ENCODE data around the gene SMARCA2.

SMARCA2 gene

DNA sequence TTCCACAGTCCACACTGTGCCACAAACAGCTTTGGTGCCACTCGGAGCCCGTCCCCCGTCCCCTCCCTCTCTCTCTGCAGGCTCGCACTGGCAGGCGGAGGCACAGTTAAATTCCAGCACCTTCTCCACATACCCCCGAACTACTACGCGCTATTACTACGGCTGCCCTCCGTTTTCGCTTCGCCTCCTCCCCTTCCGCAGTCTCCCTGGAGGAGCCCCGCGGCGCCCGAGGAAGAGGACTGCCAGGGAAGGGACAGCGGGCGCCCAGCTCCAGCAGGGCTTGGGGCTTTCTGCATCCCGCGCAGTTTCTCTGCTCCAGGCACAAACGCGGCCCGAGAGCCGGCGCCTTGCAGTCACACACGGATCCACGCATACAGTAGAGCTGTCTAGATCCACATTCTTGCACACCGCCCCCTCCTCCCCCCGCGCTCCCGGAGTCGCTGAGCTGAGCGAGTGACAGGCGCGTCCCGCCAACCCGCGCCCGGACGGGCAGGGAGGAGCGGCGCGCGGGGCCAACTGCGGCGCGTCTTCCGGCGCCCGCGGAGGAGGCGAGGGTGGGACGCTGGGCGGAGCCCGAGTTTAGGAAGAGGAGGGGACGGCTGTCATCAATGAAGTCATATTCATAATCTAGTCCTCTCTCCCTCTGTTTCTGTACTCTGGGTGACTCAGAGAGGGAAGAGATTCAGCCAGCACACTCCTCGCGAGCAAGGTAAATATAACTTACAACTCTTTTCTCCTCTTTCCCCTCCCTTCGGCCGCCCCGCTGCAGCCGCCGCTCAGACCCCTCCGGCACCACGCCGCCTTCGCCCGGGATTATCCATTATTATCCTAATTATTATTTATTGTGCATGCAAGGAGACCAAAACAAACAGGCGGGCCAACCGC, at the start of gene SMARCA2:
SMARCA2 (plus strand) TSS at position 652 of the 885 bp plus-strand sequence. CDS start 13,676 bp downstream, outside the sequence.
- peak; percentile 92 for DNase-seq

- no peak for DNase-seq
These were observed 48.3 kb upstream of the SMARCA2 start for GRCh38 chr9:1966725-1967366.

DNA sequence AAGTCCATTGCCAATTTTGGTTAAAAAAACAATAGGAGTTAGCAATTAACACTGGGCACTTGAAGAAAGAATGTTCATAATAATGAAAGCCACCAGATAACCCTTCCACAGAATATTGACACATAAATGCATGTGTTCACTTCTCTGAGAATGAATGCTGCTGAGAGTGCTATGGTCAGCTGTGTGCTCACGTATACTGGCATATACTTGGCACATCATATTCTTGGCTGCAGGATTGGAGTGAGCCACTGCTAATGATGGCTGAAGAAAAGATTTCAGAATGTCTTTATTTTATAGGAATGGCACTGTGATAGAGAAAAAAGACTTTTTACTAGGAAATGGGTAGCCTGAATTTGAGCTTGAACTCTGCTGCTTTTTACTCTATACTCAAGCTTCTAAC, 46.0 kb upstream of the SMARCA2 start:
- DNase-seq, result no peak

DNA sequence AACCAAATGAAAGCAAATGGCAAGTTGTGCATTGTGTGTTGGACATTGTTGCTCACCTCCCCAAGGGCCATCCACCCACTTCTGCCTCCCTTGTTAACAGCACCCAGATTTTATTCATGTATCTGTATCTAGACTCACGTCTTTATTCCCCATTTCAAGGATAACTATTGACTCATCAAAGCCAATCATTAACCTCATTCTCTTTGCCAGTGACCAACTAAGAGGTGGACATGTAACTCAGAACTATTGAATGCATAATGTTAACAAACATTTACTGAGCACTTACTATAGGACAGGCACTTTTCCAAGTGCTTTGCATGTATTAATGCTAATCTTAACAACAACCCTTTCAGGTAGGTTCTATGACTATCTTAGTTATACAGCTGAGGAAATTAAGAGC, 45.2 kb upstream of the SMARCA2 start:
- DNase-seq, result no peak

- DNase-seq, result no peak
These were observed 42.5 kb upstream of the SMARCA2 start for GRCh38 chr9:1972672-1973071.

DNA sequence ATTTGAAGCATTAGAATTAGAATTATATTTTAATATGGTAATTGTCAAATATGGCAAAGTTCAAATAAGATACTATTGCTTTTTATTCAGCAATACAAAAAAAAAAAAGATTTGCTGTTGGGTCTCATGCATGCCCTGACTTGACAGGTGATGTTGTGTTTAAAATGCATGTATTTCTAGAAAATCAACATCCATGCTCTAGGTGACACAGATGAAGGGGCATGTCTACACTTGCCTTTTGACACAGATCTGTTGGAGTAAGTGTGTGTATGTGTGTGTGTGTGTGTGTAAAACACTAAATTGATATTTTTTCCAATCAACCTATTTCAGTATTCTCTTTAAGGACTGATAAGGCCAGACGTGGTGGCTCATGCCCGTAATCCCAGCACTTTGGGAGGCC, 38.1 kb upstream of the SMARCA2 start:
- DNase-seq, result no peak

- DNase-seq, result no peak
These were observed 36.2 kb upstream of the SMARCA2 start for GRCh38 chr9:1978941-1979340.

DNA sequence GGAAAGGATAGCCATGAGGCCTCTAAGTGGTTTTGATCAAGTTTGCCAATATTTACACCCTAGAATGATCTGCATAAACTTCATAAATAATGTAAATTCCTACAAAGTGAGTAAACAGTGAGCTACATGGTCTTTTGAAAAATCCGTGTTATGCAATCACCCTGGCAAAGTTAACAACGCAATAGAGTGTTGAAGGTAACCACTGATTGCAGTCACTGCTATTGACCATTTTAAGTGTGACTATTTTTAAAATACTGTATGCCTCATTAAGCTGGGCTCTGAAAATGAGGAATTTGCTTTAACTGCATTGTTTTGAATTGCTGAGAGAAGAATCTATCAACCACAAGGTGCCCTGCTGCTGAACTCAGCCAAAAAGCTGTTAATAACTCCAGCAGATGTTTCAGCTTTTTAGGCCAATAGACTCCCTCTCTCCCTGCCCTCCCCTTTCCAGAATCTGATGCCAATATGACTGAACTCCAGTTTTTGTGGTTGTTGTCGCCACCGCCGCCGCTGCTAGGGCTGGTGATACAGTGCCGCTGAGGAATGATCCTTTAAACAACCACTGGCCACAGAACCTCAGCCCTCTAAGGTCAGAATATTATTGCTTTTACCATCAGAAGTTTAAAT, 35.3 kb upstream of the SMARCA2 start:
- peak; percentile 57 for DNase-seq

- no peak for DNase-seq
These were observed 34.8 kb upstream of the SMARCA2 start for GRCh38 chr9:1980387-1980786.

DNA sequence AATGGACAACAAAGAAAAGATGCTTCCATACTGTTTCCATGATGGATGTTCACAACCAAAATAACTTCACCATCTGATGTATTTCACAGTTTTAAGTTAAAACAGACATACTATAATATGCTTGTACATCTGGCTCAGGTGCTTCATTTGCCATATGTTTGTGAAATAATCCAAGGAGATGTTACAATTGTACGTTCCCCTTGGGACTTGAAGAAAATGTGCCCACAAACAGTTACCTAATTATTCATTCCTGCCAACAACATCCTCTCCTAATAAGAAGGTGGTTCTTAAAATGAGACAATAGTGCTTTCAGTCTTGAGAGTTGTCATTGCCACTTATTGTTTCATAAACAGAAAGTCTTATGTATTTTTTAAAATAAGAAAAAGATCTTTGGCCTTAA, 33.1 kb upstream of the SMARCA2 start:
- DNase-seq, result no peak

- DNase-seq, result no peak
These were observed 28.8 kb upstream of the SMARCA2 start for GRCh38 chr9:1986341-1986740.

DNA sequence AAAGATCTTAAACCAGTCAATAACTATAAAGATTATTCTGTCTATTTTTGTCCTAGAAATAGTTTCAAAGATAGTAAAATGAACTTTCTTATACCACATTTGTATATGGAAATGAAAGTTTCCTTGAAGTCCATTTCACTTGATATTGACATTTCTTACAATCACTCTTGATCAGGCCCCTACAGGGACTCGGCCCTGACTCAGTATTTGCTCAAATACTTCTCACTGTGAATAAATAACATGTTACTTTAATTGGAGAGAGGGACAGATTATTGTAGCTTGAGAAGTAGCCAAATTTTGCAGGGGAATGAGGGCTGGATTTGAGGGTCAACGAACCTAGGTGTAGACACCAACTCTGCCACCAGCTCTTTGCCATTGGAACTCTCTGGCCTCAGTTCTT, 25.6 kb upstream of the SMARCA2 start:
- no peak for DNase-seq

- DNase-seq, result no peak
These were observed 21.0 kb upstream of the SMARCA2 start for GRCh38 chr9:1994180-1994579.

- no peak for DNase-seq
These were observed 20.1 kb upstream of the SMARCA2 start for GRCh38 chr9:1995084-1995483.

DNA sequence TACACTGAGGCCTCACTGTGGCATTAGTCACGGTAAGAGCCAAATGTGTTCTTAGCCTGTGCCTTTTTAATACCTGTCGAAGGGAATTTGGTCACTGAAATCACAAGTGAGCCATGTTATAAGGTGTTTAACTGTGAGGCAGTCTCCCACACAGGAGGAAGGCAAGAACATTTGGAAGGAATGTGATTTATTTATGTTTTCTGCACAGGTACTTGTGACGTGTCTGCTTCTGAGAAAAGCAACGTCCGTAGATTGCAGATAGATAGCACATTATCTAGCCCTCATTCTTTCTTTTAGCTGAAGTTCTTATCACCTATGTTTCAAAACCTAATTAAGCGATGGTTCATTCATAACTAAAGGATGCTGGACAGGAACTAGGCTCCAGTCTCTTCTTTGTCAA, 19.0 kb upstream of the SMARCA2 start:
- DNase-seq, result no peak

GRCh38 chr9:1997646-1998045, 17.5 kb upstream of the SMARCA2 start:
- no peak for DNase-seq

DNA sequence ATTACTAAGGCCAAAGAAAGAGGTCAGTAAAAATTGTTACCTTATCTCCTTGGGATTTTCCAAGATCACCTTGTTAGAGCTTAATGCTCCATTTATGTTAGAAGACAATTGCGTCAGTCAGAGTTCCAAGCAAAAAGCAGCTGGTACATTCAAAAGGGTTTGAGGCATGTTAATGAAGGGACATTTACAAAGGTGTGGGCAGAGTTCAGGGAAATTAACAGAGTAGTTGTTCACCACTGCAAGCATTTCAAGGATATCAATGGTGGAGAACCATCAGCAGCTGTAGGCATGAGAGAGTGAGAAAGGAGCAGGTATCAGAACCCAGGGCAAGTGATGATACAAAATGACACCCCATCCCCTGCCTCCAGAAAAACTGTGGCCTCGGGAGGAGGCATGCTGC, 17.0 kb upstream of the SMARCA2 start:
- DNase-seq, result no peak

DNA sequence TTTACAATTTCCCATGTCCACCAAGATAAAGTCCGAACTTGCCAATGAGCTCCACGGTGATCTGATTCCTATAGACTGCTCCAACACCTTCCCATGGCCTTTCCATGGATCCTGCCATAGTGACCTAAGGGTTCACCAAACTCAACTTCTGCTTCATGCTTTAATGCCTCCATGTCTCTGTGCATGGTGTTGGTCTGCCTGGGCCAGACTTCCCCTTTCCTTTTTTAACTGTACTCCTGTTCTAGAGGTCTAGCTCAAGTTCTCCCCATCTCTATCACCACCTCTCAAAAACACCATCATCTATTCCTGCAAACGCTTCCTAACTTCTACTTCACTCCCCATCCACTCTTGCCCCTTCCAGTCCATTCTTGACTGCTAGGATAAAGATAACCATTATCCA, 14.8 kb upstream of the SMARCA2 start:
- no peak for DNase-seq

- no peak for DNase-seq
These were observed 6.8 kb upstream of the SMARCA2 start for GRCh38 chr9:2008372-2008771.

- DNase-seq, result no peak
These were observed 2.8 kb upstream of the SMARCA2 start for GRCh38 chr9:2012347-2012746.

- DNase-seq, result peak; percentile 38
These were observed 1.2 kb upstream of the SMARCA2 start for GRCh38 chr9:2013743-2014475.

- no peak for DNase-seq
These were observed 647 bp downstream of the SMARCA2 start for GRCh38 chr9:2015581-2016407.
